ENCODE data around the gene RETSAT. TPM values are rescaled to one million over a fixed set of nuclear protein-coding genes. Genes with fewer than 3 reads are reported as not detected.

The RETSAT gene
- total RNA-seq, 1 experiment from 2014 or later: 57.8 TPM

DNA sequence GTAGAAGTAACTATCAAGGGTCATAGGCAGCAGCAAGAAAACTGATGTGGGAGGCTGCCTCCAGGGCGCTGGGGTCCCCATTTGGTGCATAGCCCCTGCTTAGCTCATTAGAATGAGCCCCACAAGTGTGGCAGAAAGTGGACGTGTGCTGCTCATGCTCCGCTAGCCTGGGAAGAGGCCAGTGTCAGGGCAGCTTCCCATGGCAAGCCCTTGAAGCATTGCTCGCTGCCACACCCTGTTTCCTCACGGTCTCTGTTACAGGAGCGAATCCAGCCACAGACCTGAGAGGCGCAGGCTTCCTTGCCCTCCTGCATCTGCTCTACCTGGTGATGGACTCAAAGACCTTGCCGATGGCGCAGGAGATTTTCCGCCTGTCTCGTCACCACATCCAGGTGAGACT lies 22.8 kb upstream of the RETSAT start:
- CTCF ChIA-PET: no interaction called here
- Histone ChIP-seq H2AFZ (no peak overlapping the region), H3K4me2 (no peak overlapping the region), H3K27ac (no peak overlapping the region), H3K36me3 (ENCODE audit: low read depth) (0 out of 2 replicates have a peak, but pooled peaks cover 4% of the 10 kb centered on the region), H3K27me3 (ENCODE audit: insufficient read depth, low read depth) (no peaks in the 10 kb centered on the region), H3K9me2 (ENCODE audit: insufficient read depth) (no peaks in the 10 kb centered on the region), H3K79me2 (ENCODE audit: low read depth) (no peaks in the 10 kb centered on the region), H3F3A (ENCODE audit: insufficient read depth, low read depth) (no peaks in the 10 kb centered on the region; the same call in 1 of the 2 replicates), H3K4me1 (replicated peaks; ENCODE audit: insufficient read depth) (no peaks in the 10 kb centered on the region), H4K20me1 (ENCODE audit: insufficient read depth) (no peaks in the 10 kb centered on the region), H3K4me3 (no peak overlapping the region), H3K9me3 (ENCODE audit: insufficient read depth, low read depth) (0 out of 2 replicates have a peak, but pooled peaks cover 7% of the 10 kb centered on the region)
- no peak for DNase-seq
- no TSS peak for BruUV-seq (replicated peaks)
- POLR2A ChIA-PET (ENCODE audit: unreplicated experiment): no interaction called here
- no peak for TF ChIP-seq EZH2 (IDR thresholded peaks at IDR 0.05; ENCODE audit: low read depth)
- TF ChIP-seq, protein P1, sequence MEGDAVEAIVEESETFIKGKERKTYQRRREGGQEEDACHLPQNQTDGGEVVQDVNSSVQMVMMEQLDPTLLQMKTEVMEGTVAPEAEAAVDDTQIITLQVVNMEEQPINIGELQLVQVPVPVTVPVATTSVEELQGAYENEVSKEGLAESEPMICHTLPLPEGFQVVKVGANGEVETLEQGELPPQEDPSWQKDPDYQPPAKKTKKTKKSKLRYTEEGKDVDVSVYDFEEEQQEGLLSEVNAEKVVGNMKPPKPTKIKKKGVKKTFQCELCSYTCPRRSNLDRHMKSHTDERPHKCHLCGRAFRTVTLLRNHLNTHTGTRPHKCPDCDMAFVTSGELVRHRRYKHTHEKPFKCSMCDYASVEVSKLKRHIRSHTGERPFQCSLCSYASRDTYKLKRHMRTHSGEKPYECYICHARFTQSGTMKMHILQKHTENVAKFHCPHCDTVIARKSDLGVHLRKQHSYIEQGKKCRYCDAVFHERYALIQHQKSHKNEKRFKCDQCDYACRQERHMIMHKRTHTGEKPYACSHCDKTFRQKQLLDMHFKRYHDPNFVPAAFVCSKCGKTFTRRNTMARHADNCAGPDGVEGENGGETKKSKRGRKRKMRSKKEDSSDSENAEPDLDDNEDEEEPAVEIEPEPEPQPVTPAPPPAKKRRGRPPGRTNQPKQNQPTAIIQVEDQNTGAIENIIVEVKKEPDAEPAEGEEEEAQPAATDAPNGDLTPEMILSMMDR (conservative IDR thresholded peaks at IDR 0.05): no peak
- intact Hi-C loops (cut with micrococcal nuclease; ENCODE audit: unreplicated experiment): no loop called here

- no peak overlapping the region for H3K27ac ChIP-seq
- POLR2A ChIA-PET (ENCODE audit: unreplicated experiment): no interaction called here
- no TSS peak for BruUV-seq (replicated peaks)
Measured at GRCh38 chr2:85376291-85377065, 22.1 kb upstream of the RETSAT start.

GRCh38 chr2:85371045-85371444 lies 16.7 kb upstream of the RETSAT start:
- intact Hi-C loops (cut with micrococcal nuclease; ENCODE audit: unreplicated experiment): no loop called here
- H4K20me1 ChIP-seq (ENCODE audit: insufficient read depth): no peaks in the 10 kb centered on the region
- H3K27me3 ChIP-seq (ENCODE audit: insufficient read depth, low read depth): no peaks in the 10 kb centered on the region
- no peak for DNase-seq
- H3K9me2 ChIP-seq (ENCODE audit: insufficient read depth): no peaks in the 10 kb centered on the region
- H3K36me3 ChIP-seq (ENCODE audit: low read depth): no peaks in the 10 kb centered on the region
- BruUV-seq (replicated peaks): no TSS peak
- H3K4me2 ChIP-seq: no peak overlapping the region
- POLR2A ChIA-PET (ENCODE audit: unreplicated experiment): no interaction called here
- no peak overlapping the region for H3K4me3 ChIP-seq
- no peaks in the 10 kb centered on the region for H3K79me2 ChIP-seq (ENCODE audit: low read depth)
- H2AFZ ChIP-seq: no peak overlapping the region
- CTCF ChIA-PET: interaction anchor here (0.6 kb wide), 1 partner anchor 104 kb away, joined by 6 read pairs; no protein-coding TSS in a partner anchor
- H3K4me1 ChIP-seq (replicated peaks; ENCODE audit: insufficient read depth): no peaks in the 10 kb centered on the region
- H3K27ac ChIP-seq: no peak overlapping the region
- H3F3A ChIP-seq (ENCODE audit: insufficient read depth, low read depth): no peaks in the 10 kb centered on the region; the same call in 1 of the 2 replicates
- TF ChIP-seq, protein P1 (conservative IDR thresholded peaks at IDR 0.05): no peak
- H3K9me3 ChIP-seq (ENCODE audit: insufficient read depth, low read depth): no peaks in the 10 kb centered on the region

More at GRCh38 chr2:85376291-85377065, 22.1 kb upstream of the RETSAT start:
- DNase-seq: no peak
- H3K4me3 ChIP-seq: no peak overlapping the region
- no peaks in the 10 kb centered on the region for H3K4me1 ChIP-seq (replicated peaks; ENCODE audit: insufficient read depth)
- no peaks in the 10 kb centered on the region for H3K79me2 ChIP-seq (ENCODE audit: low read depth)
- no peaks in the 10 kb centered on the region; the same call in 1 of the 2 replicates for H3F3A ChIP-seq (ENCODE audit: insufficient read depth, low read depth)
- H3K4me2 ChIP-seq: no peak overlapping the region
- CTCF ChIA-PET: no interaction called here
- no peak overlapping the region for H2AFZ ChIP-seq
- H4K20me1 ChIP-seq (ENCODE audit: insufficient read depth): no peaks in the 10 kb centered on the region
- TF ChIP-seq EZH2 (IDR thresholded peaks at IDR 0.05; ENCODE audit: low read depth): no peak
- TF ChIP-seq, protein P1 (conservative IDR thresholded peaks at IDR 0.05): no peak
- H3K9me2 ChIP-seq (ENCODE audit: insufficient read depth): no peaks in the 10 kb centered on the region
- no peaks in the 10 kb centered on the region for H3K27me3 ChIP-seq (ENCODE audit: insufficient read depth, low read depth)
- intact Hi-C loops (cut with micrococcal nuclease; ENCODE audit: unreplicated experiment): no loop called here
- 0 out of 2 replicates have a peak, but pooled peaks cover 4% of the 10 kb centered on the region for H3K36me3 ChIP-seq (ENCODE audit: low read depth)
- 0 out of 2 replicates have a peak, but pooled peaks cover 7% of the 10 kb centered on the region for H3K9me3 ChIP-seq (ENCODE audit: insufficient read depth, low read depth)
